ENCODE results near the gene LAD1.
A peak's percentile ranks its signal among the peaks of the same experiment; 100 is the strongest.

Gene LAD1

DNA sequence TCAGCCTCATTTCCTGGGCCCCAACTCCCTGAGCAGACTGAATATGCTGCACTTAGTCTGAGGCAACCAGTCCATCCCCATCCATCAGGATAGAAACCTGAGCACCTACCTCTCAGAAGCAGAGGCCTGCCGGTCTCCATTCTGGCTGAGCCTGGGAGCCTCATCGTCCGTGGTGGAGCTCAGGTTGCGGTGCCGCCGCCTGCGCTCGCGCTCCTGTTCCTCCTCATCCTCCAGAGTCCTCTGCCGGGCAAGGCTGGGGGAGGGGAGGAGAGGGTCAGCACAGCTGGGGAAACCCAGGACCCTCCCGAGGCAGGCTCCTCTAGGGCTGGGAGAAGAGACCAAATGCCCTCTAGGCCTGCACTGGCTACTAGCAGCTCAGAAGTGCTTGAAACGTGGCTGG, 10.1 kb downstream of the LAD1 start:
- DNase-seq, result no peak

DNA sequence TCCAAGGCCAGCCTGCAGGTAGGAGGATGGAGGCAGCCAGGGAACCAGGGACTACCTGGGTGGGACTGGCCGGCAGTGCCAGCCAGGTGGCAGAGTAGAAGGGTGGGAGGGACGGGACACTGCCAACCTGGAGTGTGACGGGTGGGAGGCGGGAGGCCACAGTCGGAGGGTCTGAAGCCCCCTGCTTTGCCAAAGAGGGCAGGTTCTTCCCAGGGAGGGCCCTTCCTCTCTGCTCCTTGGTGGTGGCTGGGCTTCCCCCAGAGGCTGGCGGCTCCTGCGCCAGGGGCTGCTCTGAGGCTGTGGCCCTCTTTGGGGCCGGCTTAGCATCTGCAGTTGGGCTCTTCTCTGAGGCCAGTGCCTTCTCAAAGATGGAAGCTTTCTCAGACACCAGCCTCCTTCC, 12.9 kb downstream of the LAD1 start:
- no peak for DNase-seq

DNA sequence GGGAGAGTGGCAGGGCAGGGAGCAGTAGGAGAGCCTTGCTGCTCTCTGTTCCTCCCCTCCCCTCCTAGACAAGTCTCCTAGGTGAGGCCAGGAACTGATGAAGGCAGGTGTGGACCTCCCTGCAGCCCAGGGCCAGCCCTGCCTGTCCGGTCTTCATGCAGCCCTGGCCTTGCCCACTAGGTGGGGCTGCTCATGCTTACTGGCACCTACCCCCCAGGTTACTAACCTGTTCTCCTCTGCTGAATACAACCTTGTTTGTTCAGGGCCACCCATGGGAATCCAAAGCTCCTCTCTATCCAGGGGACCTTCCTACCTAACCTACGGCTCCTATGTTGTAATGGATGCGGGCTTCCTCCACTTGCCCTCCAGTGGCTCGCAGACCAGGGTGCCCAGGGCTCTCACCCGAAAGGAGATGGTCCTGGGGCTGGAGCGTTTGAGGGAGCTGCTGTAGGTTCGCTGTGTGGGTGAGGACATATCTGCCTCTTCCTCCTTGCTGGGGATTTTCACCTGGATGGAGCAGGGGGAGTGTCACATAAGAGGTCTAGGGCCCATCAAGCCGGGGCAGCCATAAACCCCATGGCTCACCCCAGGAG, 13.7 kb downstream of the LAD1 start:
- DNase-seq, result peak; percentile 28

DNA sequence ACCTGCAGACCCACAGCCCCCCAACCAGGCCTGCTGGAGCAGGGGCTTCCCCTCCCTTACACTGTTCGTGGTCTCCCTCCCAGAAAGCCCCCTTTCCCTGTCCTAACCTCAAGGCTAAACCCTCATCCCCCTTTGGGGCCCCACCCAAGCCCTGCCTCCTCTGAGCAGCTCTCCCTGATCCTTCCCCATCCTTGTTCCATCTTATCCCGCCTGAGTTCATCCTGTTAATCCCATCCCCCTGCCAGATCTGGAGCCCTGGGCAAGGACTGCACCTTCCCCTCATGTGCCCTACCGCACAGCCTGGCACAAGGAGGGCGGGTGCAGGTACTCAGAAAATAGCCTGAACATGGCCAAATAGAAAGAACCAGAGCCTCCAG, 14.7 kb downstream of the LAD1 start:
- no peak for DNase-seq

DNA sequence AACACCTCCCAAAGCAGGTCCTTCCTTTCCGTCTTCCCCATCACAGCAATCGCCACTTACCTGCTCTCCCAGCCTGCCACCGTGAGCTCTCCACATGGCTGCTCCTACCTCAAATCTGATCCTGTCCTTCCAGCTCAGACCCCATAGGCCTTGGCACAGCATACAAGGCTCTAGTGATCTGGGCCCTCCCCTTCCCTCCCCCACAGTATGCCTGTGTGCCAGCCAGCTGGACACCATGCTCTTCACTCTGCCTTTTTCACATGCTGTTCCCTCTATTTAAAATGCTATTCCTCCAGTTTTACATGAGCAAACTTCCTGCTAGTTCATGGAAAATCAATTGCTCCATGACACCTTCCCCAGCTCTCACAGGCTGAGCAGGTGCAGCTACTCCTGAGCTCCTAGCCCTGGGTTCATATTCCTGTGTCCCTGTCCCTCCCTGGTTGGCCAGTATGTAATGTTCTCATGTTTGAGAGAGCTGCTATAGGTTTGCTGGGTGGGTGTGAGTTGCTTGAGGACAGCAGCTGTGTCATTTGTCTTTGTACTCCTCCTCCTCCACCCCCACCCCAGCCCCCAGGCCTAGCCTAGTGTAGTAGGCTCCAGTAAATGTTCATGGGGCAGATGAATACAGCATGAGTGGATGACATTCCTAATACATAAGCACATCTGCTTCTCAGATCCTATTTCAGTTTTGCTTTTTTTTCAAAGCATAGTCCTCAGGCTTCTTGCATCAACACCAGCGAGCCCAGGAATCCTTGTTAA, 15.3 kb downstream of the LAD1 start:
- no peak for DNase-seq

DNA sequence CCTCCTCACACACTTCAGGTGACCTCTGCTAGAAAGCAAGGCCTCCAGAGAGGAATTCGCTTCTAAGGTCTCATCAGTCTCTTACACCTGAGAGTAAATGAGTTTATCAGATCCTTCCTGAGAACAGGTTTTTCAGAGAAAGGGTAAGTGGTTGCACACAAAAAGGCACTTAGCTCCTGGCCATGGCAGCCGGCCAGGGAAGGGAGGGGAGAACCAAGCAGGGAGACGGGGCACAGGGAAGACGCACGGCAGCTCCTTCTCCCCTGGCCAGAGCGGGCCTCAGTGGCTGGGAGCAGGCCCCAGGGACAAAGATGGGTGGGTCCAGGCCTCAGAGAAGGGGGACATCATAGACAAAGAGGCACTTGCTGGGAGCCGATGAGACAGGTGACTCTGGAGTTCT, 18.0 kb downstream of the LAD1 start:
- no peak for DNase-seq

DNA sequence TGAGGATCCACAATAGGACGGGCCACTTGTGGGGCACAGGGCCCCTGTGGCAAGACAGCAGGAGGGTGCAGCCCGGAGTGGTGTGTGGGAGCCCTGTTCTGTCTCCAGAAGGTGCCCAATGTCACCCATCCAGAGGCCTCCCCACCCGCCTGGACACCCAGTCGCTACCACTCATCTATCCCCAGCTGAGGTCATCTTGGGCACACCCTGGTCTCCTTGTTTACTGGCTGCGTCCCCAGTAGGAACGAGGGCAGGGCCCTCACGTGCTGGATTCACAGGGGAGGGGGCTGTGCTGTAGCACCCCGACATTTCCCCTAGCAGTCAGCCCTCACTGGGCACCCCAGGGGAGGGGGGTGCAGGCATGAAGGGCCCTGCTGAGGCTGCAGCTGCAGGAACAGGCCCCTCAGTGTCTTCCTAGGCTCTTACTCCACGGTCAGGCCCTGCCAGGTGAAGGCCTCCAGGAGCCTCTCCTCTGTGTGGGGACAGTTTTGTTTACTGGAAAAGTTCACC, 19.3 kb downstream of the LAD1 start:
- DNase-seq, result no peak

DNA sequence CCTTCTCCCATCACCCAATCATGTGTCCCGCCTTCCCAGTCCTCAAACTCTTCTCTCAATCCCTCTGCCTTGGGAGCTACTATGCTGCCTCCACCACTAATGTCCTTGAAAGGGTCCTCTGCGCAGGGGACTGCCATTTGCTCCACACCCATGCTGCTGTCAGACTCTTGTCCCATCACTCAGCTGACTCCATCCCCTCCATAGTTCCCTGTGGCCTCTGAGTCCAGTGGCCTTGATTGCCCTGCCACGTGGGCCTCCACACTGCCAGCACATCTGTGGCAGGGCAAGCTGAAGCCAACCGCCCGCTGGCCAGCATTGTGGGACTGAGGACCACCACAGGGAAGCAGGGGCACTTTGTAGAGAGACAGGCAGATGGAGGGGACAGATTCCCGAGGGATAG, 20.3 kb downstream of the LAD1 start:
- DNase-seq, result no peak

DNA sequence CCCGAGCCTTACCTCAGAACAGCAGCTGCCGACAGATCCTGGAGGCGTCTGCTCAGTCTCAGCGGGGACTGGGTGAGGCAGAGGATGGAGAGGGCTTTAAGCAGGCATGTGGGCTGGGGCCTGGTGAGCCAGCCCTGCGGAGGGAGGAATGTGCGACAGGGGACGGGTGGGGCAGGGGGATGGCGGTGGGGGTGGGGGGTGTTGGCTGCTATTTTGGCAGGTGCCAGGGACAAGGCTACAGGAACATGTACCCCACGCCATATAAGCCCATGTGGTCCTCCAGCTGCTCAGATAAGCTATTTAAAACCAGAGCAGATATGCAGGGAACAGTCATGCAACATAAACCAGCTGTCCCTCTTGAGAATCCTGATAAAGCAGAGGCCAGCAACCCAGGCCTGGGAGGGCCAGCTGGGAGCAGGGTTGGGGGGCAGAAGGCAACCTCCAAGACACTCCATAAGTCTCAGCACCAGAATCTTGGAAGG, 21.5 kb downstream of the LAD1 start, which contains the start of gene TNNT2:
TNNT2 (minus strand) TSS at position 70 of the 482 bp plus-strand sequence. CDS start 4,426 bp downstream, outside the sequence.
- peak; percentile 34 for DNase-seq

DNA sequence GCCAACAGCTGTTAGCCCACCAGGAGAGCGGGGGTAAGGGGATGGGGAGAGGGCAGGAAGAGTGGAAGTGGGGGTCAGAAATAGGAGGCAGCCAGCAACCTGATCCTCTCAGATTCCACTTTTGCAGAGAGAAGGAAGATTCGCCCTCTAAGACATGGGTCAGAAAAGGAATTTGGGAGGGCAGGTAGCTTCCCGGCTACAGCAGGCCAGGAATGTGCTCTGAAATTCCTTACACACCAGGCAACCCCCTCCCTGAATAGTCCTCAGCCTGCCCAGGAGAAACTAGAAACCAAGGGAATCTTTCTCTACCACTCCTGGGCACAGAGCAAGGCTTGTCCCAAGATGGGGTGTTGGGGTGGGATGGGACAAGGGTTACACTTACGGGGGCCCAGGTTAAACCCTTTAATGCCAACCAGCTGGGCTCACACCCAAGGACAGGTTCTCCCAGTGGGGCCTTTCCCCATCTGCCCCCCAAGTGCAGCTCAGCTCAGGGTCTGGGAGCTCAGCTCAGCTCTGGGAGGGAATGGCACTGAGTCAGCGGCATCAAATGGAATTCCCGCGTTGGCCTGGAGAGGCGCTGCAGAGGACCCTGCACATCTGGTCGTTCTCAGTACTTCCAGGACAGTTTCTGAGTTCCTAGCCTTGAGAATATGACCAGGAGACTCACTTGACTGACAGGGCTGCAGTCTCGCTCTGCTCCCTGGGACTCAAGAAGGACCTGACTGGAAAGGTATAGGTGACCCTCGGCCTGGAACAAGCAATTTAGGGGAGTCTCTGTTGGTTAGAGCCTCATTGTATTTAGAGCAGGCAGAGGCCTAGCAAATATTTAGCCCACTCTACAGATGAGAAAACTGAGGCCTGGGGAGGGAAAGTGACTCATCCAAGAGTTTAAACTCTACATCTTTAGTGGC, 22.4 kb downstream of the LAD1 start:
- DNase-seq, result peak; percentile 27

DNA sequence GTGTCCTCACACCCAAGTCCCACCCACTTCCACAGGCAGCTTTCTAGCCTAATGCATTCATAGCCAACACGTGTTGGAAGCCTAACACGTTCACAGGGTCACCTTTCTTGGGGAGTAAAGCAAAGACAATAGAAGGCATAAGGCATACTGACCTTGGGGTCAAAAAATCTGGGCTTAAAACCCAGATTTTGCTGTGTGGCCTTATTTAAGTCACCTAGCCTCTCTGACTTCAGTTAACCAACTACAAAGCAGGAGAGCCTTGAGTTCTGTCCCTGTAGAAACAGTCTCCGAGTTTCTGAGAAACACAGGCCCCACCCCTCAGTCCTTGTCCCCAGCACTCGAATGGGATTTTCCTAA, 23.0 kb downstream of the LAD1 start:
- DNase-seq, result no peak

DNA sequence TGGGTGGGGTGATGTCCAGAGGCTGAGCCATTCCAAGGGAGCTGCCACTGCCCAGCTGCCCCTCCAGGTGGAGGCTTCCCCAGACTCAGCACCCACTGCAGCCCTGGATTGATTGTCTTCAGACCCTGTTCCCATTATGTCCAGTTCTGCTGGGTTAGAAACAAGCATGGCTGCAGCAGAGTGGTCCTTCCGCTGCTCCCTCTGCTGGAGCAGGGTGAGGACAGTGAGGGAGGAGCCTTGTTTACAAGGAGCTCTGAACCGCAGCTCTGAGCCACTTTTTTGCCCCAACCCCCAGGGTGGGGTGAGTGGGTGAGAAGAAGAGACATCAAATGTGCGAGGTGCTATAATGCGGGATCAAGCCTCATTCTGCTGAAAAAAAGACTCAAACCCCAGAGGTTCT, 24.0 kb downstream of the LAD1 start:
- DNase-seq, result no peak

DNA sequence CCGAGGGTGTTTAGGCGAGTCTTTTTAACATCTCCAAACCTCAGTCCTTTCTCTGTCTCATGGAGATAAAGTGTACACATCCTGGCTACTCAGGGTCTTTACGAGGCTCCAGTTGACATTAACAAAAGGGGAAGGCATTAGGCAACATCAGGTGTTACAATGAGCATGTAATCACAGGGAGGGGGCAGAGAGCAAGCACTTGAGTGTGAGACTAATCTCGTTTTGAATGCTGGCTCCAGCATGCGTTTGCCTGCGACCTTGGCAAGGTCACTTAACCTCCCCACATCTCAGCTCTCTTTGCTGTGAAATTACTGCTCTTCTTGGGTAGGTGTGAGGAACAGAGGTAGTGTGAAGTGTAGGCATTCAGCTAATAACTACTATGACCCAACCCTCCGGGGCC, 24.8 kb downstream of the LAD1 start:
- DNase-seq, result no peak

DNA sequence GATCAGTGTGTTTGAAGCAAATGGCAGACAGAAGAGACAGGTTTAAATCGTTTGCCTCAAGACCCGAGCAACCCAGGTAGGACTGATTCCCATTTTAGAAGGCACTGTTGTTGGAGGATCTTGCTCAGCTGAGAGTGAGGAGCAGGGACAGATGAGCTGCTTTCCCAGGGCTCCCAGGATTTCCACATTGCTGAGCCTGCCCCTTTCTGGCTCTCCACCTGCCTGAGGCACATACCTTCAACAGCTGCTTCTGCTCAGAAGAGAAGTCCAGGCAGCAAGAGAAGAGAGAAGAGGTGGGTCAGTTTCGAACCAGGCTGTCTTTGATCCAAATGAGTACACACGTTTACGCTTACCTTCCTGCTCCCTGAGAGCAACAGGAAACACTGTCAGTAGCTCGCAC, 27.3 kb downstream of the LAD1 start:
- DNase-seq, result no peak

DNA sequence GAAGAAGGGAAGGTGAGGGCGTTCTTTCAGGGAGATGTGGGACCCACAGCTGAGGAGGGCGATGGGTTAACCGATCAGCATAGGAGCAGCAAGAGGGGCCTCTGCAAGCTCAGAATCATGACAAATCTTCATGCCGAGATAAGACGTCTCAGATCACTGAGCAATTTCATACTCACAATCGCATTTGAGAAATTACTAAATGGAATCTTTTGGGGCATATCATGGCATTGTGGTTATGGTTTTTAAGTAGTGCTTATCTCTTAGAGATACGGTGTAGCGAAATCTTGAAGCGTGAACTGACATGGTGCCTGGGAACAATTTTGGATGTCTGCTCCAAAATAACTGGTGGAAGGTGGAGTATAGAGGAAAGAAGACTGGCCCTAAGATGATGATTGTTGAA, 27.8 kb downstream of the LAD1 start:
- DNase-seq, result no peak

DNA sequence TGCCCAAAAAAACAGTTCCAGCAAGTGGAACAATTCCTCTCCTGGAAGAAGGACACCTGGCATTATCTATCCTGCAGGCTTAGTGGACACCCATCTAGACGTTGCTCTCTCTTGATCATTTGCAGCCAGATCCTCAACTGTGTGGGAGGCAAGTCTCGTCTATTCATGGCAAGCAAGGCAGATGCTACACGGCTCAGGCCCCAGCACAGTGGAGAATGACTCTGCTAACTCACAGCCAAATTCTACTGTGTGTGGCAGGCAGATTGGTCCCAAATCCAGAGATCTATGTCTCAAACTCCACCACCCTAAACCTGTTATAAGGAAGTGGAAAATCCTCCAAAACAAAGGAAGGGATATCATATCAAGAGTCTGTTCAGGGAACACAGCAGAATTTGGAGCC, 28.6 kb downstream of the LAD1 start:
- DNase-seq, result no peak

DNA sequence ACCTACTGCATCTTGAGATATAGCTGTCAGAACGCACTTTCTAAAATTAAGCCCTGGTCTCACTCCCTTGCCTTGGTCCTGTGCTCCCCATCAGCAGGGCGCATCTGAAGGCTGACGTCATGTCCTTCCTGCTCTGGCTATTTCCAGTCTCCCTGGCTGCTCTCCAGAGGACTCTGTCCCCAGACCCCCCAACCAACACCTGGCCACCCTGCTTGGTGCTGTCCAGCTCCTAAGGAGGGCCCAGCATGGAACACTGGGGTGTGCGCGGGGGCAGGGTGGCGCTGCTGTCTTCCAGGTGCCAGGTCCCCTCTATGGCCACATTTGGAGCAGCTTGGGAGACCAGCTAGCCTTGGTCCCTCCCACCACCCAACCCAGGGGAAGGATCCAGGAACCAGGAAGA, 29.9 kb downstream of the LAD1 start:
- DNase-seq, result no peak

DNA sequence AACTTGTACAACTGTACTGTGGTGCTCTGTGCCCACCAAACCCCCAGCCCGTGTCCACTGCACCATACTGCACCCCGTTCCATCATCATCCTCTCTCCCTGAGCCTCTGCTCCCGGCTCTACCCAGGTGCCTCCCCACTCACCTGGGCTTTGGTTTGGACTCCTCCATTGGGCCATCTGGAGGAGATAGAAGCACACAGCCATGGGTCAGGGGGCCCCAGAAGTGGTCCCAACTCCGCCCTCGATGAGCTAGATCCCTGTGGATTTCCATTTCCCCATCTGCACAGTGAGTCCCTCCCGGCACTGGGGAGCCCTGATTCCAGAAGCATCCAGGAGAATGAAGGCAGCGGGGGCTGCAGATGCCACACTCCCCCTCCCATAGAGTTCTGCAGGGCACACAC, 32.4 kb downstream of the LAD1 start:
- no peak for DNase-seq

DNA sequence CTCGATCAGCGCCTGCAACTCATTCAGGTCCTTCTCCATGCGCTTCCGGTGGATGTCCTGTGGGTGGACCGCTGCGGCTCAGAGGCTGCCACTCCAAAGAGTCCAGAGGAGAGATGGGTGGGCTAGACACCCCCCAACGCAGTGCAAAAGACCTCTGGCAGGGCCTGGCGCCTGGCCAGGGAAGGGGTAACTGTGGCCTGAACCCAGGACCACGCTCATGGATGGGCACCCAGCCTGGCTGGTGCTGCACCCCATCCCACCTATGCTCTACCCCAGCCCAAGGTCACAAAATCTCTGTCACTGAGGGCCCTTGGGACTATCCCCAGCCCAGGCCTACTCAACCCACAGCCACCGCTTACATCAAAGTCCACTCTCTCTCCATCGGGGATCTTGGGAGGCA, 33.9 kb downstream of the LAD1 start:
- no peak for DNase-seq

DNA sequence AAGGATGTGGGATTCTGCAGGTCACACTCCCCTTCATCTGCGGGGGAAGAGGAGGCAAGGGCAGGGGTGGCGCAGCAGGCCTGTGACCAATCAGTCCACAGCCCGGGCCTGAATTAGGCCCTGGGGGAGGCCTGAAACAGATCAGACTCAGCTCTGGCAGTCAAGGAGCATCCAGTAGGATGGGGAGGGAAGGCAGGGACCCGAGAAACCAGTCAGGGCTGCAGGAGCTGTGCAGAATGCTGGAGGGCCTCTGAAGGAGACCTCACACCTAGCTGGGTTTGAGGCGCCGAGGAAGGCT, 34.4 kb downstream of the LAD1 start:
- DNase-seq, result no peak

DNA sequence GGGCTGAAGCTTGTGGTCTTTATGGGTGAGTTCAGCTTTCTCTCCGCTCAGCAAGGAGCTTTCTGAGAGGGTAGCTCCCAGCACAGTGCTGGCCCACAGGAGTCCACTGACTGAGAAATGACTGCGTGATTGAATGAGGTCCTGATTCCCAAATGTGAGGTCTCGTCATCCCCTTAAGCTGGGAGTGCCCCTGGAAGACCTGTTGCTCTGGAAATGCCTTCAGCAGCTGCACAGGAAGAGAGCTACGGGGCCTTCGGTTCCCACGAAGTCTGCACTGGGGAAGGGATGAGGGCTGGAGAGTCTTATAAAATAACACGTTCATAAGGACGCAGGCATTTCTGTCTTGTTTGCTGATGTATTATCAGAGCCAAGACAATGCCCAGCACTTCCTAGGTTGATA, 35.7 kb downstream of the LAD1 start:
- no peak for DNase-seq

DNA sequence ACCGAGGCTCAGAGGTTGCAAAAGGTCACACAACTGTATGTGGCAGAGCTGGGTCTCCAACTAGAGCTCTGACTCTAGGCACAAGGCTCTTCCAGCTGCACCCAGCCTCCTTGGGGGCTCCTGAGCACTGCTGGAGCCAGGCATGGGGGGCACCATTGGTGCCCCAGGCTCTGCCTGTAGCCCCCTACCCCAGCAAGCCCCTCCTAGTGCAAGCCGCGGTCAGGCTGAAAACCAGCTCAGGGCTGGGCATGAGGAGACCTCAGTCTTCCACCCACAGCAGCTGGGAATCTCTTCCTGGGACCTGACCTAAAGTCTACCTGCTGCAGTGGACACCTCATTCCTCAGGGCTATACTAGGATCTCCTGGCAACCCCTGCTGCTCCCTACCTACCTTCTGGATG, 36.2 kb downstream of the LAD1 start:
- DNase-seq, result no peak

DNA sequence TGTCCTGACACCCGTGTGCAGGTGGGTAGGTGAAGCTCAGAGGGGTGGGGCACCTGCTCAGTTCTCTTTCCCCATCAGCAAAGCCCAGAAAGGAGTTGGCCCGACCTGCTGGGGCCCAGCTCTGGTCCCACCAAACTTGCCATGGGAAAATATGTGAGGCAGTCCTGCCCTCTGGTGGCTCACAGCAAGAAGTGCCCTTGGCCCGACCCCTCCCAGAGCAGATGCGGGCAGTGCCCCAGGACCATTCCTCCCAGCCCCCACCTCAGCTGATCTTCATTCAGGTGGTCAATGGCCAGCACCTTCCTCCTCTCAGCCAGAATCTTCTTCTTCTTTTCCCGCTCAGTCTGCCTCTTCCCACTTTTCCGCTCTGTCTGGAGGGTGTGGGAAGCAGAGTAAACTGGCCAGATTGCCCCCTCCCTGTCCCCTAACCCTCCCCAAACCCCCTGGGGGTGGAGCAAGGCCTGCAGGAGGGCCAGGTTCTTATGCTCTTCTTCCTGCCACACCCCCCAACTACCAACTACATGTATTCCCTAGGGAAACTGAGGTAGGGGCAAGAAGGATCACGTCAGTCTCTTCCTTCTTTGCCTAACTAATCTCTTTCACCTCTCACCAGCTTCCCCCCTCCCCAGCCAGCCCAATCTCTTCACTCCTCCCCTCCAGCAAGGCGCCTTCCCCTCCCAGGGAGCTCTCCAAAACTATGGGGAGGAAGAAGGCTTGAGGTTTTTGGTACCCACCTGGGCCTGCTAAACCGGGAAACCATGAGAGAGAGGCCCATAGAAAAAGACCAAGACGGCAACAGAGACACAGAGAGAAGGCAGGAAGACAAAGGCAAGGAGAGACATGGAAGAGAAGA, 37.2 kb downstream of the LAD1 start:
- peak; percentile 38 for DNase-seq
